HG02943 (cell line): Measurements from ENCODE around the gene MRPS22.

Experiments used
- ATAC-seq: cut with Tn5 transposase; IDR thresholded peaks from one replicate; pipeline ENCODE4 v1.9.1; 2021; ENCODE audit warnings: mild to moderate bottlenecking, low read depth, moderate library complexity; ENCODE audit not compliant: unreplicated experiment

MRPS22 gene

DNA sequence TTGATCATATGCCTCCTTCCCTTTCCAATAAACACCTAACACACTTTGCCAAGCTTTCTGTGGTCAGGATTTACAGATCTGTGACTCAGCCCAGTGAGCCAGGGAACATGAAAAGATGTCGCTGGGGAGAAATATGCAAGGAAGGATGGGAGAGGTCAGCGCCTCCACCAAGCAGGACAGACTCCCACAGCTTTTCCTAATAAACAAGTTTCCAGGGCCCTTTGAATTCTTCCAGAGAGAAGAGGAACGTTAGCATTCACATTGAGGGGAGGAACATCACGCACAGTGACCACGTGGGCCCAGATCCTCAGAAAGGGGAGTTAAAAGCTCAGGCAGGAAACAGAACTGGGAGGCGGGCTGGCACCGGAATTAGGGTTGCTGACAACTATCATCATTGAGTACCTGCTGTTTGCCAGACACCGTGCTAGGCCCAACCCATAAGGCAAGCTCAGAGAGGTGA lies 33.3 kb upstream of the MRPS22 start:
- no peak for ATAC-seq

DNA sequence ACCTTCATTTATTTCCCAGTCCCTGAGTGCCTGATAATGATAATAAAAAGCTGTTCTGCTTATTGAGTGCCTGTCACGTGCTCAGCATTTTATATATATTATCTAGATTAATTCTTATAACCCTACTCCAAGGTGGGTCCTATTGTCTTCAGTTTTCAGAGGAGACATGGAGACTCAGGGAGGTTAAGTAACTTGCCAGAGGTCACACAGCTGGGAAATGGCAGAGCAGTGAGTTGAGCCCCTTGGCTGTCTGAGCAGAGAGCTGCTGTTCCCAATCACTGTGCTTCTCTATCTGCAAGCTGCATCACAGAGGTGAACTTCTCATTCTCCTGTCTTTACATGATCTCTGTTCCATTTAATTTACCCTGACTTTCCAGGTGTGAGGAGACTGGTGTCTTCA lies 32.3 kb upstream of the MRPS22 start:
- no peak for ATAC-seq

DNA sequence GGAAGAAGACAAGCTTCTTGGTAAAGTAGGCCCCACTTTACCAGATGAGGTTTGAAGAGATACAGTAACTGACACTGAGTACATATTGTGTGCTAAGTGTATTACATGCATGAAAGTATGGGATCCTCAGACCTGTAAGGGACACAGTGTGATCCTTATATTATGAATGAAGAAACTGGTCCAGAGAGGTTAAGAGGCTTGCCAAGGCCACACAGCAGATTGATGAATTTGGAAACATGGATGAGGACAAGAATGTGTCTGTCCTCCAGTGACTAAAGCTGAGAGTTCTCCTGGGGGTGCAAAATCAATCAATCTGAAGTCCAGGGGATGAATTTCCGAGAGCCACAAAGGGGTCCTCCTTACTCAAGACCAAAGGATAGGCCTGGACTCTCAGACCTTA lies 31.4 kb upstream of the MRPS22 start:
- no peak for ATAC-seq

DNA sequence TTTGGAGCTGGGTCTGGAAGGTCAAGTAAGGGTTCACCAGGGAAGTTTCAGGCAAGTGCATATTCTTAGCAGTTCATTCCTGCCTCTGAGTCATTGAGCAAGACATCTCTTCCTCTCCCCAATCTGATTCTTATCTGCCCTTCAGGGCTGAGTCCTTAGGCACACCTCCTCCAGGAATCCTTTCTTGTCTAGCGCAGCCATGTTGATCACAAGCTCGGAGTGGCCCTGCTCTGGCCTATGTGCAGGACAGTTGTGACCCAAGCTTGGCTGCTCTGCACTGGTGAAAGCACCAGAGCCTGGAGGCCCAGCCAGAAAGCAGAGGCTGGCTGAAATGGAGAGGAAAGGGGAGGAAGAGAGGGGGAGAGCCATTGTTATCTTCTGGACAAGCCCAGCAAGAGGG lies 30.9 kb upstream of the MRPS22 start:
- ATAC-seq: no peak

DNA sequence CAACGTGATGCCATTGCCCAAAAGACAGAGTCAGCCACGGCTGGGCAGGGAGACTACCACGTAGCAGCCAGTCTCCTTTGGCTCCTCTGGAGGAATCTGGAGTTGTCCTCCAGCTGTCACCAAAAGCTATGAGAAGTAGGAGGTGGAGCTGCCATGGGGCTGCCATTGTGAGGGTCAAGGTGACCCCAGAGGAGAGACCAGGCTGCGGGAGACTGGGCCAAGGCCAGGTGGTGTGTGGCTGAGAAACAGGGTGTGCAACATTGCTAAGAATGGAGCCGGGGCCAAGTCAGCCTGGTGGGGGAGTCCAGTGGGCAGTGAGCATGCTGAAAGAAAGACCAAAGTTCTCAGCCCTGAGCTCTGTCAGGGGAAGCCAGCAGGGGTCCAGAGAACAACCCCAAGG lies 29.9 kb upstream of the MRPS22 start:
- ATAC-seq: no peak

DNA sequence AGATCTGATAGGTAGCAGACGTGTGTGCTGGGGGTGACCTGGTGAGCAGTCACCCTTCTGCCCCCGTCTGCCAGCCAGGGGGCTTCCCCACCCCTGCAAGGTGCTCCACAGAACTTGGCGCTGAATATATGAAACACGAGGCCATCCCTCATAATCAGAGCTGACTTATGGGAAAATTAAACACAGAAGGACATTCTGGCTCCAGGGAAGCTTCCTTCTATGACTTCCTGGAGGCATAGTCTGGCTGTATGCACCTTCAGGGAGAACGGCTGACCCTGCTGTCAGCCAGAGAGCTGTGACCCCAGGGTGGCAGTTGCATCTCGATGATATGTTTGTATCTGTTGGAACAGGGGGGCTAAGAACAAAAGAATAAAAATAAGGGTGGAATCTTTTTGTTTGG lies 26.6 kb upstream of the MRPS22 start:
- no peak for ATAC-seq

DNA sequence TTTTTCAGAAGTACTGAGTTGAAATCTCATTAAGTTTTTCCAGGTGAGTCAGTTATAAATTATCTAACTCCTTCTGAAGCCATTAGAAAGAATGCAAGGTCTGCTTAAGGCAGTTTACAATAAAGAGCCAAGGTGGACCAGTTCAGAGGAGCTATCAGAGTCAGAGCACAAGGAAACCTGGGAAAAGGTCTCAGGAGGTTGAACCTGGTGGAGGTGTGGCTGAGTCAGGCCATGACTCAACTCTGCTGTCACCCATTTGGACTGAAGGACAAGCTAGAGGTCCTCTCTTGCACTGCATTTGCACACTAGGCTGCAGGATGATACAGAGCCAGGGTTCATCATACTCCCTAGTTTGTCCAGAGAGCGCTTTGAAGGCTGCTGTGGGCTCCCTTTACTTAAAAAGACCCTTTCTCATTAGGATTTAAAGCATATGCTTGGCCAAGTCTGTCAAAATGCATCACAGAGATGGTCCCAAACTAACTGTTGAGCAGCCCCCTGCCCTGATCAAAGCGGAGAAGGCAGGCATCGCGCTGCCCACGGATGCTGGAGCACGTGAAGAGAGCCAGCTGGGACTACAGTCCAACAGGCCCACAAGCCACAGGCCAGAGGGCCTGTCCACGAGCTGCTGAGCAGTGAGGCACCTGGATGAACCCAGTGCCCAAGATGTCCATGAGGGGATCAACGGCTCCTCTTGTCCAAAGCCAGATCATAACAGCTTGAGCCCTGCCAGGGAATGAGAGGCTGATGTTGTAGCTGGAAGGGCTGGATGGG lies 26.0 kb upstream of the MRPS22 start:
- ATAC-seq: no peak

DNA sequence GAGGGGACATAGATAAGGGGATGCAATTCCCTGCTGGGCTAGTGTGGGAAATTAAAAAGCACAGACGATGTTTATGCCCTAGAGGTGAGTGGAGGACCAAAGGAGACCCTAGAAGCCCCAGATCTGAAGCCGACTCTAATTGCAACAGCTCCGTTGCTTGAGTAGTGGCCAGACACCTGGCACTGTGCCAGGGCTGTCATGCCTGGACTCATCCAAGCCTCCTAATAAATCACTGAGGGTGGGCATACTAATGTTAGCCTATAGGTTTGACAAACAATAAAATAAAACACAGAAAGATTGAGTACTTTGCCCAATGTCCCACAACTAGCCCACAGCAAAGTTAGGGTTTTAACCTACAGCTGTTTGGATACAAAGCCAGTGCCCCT lies 25.4 kb upstream of the MRPS22 start:
- no peak for ATAC-seq

DNA sequence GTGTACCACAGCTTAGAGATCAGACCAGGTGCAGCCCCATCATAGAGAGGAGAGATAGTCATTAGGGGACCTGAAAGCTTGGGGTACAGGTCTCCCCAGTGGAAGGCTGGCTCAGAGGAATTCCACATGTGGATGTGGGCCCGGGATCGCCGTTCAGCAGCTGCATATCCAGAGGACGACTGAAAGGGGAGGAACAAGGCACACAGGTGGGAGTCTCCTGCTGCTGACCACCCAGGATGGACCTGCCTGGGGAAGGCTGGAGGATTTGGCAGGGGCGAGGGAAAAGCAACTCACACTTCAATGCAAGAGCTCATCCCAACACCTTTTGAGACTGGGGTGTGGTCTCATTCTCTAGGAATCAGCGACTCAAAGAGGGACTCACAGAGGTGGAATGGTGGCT lies 25.0 kb upstream of the MRPS22 start:
- no peak for ATAC-seq

DNA sequence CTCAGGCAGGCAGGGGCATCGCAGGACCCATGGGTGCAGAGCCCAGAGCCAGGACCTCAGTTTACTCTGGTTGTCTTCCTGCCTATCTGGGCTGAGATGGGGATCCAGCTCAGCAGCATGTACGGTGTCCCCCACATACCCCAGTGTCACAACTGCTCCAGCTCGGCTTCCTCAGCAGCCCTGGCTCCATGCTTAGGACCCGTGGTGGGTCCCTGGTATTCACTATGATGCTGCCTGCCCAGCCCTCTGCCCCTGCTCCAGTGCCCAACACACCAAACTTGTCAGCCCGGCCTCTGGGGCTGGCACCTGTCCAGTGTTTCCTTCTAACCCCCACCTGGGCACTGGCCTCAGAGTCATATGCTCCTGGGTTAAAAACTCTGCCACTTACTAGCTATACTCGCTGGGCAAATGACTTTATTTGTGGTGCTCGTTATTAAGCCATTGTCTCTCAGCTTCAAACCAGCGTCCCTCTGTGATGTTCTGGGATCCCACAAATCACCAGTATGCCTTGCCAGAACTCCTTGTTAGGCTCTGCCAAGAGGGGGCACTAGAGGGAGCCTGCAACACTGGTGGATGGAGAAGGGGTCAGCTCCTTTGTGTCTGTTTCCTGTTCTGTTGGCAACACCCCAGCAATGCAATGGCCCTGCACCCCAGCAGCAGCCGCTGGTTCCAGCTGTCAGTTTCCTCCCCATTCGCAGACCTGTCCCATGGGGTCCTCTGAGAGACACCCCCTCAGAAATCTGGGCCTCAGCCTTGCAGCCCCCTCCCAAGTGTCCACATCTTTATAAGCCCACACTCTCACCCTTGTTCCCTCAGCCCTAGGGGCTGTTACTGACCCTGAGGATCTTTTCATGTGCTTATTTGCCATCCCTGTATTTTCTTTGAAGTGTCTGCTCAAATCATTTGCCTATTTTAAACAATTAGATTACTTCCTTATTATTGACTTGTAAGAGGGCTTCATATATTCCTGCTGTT lies 24.1 kb upstream of the MRPS22 start:
- no peak for ATAC-seq

DNA sequence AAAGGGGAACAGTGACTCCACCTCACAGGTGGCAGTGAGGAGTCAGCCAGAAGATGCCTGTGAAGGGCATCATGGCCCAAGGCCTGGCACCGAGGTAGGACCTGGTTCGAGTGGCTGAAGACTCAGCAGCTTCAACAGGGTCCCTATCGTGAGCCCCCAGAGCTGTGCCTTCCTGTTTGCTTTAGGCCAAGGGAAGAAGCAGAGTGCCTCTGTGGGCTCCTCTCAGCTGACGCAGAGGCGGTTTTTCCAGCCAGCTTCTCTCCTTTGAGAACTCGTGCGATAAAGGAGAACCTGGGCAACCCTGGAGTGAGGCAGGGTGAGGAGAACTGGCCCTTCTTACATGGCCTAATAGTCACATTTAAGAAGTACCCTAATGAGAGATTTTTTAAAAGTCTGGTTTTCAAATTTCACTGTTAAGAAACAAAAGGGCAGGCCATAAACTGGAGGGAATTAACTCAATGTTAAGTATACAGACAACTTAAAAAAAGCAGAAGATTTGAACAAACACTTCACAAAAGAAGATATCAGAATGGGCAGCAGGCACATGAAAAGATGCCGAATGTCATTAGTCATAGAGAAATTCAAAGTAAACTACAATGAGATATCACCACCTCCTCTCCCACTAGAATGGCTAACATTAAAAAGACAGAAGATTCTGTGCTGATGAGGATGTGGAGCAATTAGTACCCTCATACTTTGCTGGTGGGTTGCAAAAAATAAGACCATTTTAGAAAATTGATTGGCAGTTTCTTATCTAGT lies 23.1 kb upstream of the MRPS22 start:
- no peak for ATAC-seq

DNA sequence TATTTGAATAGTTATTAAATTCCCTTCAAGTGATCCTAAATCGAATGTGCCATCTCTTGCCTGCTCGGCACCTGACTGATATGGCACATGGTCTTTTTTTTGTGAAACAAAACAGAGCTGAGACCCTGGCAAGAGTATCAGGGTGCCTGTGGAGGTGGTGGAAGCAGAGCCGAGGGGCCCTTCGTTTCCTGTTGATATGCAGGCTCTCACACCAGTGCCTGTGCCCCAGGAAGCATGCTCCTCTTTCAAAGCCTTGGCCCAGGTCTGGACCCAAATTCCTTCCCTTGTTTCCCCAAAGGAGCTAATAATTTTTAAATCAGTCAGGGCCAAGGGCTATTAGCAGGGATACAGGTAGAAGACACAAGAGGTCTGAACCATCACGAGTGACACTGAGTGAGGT lies 21.5 kb upstream of the MRPS22 start:
- no peak for ATAC-seq

DNA sequence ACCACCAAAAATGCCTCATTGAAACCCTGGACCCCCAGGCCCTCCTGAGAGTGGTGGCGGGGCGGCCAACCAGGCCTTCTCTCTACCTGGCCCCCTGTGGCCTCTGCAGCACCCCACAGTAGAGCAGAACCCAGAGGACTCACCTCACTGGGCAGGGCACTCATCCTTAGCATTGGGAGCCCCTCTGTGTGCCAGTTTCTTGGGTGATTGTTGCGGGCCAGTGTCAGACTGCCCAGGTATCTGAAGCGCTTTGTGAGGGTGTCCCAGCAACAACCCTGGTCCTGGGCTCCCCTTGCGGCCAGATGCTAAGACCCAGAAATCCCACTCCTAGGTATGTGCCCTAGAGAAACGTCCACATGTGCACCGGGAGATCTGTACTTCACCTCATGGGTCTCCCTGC lies 20.7 kb upstream of the MRPS22 start:
- ATAC-seq: no peak

DNA sequence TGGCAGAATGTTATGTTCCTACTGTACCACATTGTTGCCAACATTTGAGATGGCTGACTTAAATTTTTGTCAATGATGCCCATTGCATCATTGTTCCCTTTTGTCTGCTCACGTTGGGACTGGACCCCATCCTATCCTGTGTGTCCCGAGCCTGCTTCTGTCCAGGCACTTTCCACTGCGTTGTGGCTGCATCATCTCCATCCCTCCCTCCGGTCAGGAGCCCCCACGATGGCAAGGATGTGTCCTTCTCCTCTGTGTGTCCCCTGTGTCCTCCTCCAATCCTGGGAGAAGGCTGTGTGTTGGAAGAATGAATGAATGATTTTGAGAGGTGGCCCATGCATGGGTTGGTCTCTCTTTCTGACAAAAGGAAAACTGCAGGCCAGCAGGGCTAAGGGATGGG lies 19.4 kb upstream of the MRPS22 start:
- no peak for ATAC-seq

DNA sequence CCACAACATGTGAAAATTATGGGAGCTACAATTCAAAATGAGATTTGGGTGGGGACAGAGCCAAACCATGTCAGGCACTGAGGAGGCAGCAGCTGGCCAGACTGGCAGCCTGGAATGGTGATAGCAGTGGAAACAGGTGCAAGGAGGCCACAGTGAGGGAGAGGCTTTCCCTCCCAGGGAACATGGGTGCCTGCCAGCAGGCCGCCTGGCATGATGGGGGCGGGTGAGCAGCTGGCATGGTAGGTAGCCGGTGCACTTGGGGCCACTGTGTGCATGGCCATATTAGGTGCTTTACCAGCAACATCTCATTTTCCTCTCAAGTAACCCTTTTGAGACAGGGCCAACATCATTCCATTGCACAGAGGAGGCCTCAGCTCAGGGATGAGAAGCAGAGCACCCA lies 18.3 kb upstream of the MRPS22 start:
- ATAC-seq: no peak

DNA sequence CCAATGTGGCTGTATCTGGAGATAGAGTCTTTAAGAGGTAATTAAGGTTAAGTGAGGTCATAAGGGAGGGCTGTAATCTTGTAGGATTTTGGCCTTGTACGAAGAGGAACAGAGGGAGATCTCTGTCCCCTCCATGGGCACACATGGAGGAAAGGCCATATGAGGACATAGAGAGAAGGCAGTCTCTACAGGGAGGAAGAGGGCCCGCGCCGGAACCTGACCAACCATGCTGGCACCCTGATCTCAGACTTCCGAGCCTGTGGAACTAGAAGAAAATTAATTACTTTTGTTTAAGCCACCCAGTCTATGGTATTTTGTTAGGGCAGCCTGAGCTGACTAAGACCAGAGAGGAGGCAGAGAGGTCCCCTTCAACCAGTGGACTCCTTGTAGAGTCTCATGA lies 17.7 kb upstream of the MRPS22 start:
- ATAC-seq: no peak

DNA sequence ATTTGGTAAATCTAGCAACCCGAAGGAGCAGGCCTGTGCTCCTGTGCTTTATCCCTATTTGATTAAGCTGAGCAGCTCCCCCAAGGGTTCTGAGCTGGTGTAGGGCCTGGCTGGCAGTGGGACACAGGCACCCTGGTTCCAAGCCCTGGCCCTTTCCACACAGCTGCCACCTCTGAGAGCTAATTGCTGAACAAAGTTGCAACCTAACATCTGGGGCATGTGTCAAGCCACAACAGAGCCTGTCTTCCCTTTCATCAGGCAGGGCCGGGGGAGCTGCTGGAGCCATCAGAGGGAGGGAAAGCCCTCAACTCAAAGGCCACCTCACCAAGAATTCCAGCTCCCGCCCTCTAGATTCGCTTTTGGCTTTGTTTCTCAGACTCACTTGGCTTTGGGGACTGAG lies 17.1 kb upstream of the MRPS22 start:
- no peak for ATAC-seq

DNA sequence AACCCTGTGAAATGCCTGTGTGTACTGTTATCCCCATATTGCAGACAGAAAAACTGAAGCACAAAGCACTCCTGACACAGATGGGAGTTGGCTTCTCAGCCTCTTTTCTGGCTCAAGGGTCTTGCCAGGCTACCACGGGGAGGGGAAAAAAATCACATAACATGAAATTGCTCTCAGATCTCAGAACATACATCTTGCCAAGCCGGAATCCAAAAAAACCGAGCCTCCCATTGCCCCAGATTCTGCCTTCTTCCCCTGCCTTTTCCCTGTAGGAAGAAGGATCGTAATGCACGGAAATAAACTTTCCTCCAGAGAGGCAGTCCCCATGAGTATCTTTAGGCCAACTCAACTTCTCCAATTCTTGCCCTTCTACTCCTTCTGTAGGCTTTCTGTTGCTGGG lies 16.6 kb upstream of the MRPS22 start:
- ATAC-seq: no peak

DNA sequence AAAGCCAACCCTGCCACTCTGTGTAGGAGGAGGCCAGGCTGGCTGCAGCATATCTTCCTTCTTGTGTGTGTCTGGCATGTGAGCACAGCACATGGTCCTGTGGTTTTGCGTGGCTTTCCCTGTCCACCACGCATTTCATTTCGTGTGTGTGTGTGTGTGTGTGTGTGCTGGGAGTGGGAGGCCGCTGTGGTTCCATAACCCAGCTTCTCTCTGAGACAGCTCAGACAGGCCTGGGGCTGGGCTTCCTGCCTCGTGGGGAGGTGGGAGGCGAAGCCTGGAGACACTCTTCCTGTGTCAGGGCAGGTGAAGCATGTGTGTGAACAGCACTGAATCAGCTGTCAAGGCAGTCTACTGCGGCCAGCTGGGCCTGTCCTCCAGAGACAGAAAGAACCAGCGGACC lies 16.0 kb upstream of the MRPS22 start:
- no peak for ATAC-seq

DNA sequence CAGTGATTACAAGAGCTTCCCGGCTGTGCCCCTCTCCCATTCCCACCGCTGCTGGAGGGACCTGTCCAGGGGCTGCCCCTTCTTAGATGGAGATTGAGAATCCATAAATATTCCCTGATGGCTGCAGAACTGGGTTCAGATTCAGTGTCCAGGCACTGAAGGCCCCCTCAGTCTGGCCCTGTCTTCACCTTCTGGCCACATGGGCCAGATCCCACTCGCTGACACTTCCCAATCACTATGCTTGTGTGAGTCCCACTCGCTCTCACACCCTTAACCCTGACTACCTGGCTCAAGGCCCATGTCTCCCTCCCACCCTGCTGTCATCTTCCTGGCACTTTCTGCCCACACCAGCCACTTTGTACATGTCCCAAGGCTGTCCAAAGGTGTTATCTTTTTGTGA lies 15.5 kb upstream of the MRPS22 start:
- no peak for ATAC-seq

DNA sequence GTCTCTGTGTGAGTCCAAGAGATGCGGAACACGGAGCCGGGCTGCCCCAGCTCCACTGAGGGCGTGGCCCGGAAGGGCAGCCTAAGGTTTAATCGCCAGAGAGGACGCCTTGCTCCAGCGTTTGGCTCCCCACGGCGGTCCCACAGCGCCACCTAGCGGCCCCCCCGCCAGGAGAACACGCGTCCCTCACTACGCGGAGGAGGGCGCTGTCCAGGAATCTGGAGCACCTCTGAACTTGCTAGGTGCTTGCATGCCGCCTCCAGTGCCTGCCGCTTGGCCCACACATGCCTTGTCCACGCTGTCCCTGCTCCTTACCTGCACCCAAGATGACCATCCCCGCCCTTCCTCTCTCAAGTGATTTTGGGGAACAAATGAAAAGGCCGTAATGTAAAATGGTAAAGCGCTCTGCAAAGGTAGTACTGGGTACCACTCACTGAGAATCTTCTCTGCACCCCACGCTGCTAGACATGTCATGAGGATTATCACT lies 14.4 kb upstream of the MRPS22 start:
- peak; percentile 90 for ATAC-seq
